ENCODE measurements around the gene NBPF20.
"Not testable (repeated sequence)": the region's sequence is repeated elsewhere in the genome, so short reads cannot be mapped to it uniquely, and the experiment has no call there.

DNA sequence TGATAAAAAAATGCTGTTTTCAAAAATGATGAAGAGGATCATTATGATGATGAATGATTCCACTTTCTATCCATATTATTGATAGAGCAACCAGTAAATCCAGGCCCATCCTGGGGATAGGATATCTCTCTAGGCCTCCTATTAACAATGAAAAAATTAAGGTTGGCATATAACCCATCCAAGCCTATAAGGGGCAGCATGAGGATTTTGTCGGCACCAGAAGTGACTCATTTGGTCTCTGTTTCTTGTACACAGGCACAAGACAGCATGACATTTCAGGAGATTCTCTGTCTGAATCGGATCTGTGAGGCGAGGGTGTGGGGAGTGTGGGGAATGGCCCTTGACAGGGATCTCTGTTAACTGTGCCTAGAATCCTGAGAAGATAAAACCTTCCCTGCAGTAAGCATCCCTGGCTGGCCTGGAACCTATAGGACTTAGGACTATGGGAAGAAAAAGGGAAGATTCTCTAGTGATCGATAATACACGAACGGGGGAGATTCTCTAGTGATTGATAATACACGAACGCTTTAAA, 49.5 kb upstream of the NBPF20 start:
- not testable (repeated sequence) for TF ChIP-seq POLR2A (IDR thresholded peaks at IDR 0.05)
- TF ChIP-seq, protein P1, sequence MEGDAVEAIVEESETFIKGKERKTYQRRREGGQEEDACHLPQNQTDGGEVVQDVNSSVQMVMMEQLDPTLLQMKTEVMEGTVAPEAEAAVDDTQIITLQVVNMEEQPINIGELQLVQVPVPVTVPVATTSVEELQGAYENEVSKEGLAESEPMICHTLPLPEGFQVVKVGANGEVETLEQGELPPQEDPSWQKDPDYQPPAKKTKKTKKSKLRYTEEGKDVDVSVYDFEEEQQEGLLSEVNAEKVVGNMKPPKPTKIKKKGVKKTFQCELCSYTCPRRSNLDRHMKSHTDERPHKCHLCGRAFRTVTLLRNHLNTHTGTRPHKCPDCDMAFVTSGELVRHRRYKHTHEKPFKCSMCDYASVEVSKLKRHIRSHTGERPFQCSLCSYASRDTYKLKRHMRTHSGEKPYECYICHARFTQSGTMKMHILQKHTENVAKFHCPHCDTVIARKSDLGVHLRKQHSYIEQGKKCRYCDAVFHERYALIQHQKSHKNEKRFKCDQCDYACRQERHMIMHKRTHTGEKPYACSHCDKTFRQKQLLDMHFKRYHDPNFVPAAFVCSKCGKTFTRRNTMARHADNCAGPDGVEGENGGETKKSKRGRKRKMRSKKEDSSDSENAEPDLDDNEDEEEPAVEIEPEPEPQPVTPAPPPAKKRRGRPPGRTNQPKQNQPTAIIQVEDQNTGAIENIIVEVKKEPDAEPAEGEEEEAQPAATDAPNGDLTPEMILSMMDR (IDR thresholded peaks at IDR 0.05) = not testable (repeated sequence)
